CD4-positive, alpha-beta T cell treated with Interleukin-10 for 1 hour (primary cell): ENCODE measurements around the gene KCP.

Experiments used
- DNase-seq: peaks from one replicate; pipeline ENCODE4 v3.0.0-alpha.2; 2020

The KCP gene

GRCh38 chr7:128886391-128887168, 23.9 kb downstream of the KCP start:
- DNase-seq = no peak

- no peak for DNase-seq
Measured at GRCh38 chr7:128885370-128886187, 24.9 kb downstream of the KCP start.

- no peak for DNase-seq
Measured at GRCh38 chr7:128884561-128885369, 25.7 kb downstream of the KCP start.

GRCh38 chr7:128883622-128884448, 26.7 kb downstream of the KCP start:
- DNase-seq = peak; percentile 84

DNA sequence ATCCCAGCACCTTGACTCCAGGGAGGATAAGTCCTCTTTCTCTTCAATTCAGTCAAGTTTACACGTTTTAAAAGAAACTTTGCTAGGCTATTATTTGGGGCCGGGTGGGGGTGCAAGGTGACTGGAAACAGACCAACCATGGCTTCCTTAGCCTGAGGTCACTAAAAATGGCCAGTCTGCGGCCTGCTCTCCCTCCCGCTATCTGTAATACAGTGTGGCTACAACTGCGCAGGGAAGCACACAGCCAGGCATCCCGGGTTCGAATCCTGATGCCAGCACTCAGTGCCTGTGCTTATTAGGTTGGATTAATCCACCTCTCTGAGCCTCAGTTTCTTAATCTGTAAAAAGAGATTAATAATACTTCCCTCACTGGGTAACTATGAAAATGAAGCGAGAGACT, 28.4 kb downstream of the KCP start:
- no peak for DNase-seq

- no peak for DNase-seq
Measured at GRCh38 chr7:128881458-128882125, 28.9 kb downstream of the KCP start.

GRCh38 chr7:128880791-128881457, 29.6 kb downstream of the KCP start:
- DNase-seq = no peak

DNA sequence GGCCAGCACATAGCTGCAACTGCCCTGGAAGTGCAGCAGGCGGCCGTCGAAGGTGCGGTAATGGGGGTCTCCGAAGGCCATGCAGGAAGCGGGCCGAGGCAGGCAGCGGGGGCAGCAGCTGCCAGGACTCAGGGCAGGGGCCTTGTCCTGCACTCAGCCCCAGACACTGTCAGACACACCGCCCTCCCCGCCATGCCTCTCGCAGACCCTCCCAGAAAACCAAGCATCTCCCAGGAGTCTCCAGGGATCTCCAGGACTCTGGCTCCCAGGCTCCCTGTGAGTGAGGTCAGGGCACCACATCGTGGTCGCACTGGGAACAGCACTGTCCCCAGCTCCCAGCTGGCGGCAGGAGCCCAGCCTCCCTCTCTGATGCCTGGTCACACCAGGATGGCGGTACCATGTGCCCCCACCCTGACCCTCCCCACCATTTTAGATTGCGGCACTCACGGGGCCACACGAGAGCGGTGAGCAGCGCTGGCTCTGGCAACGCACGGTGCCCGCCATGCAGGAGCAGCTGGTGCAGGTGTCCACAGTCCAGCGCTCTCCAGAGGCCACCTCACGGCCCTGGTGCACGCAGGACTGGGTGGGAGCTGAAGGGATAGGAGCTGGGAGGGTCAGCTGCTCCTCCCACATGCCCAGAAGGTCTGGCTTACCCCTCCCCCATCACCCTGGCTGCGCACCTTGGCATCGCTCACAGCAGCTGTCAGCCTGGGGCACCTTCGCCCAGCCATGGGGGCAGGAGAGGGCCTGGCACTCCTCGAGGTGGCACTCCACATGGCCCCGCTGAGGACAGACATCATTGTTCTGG, 30.4 kb downstream of the KCP start:
- no peak for DNase-seq

DNA sequence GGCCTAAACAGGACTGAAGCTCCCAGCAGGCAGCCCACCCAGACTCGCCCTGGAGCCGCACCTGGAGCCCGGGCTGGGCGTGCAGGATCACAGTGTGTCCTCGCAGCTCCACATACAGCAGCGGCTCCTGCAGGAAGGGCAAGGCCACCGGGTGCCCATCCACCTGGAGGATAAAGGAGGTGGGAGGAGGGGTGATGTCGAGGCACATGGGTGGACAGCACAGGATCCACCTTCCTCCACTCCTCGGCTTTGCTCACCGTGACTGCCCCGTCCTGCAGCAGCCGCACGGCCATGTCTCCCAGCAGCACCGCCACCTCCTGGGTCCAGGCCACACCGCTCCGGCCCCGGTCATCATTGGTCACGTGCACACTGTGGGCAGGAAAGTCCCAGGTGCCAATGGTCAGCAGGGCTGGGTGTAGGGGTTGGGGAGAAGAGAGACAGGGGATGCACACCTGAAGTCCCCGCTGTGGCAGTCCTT, 31.0 kb downstream of the KCP start:
- no peak for DNase-seq

GRCh38 chr7:128878226-128879105, 32.0 kb downstream of the KCP start:
- DNase-seq = no peak

GRCh38 chr7:128877756-128878120, 32.8 kb downstream of the KCP start:
- no peak for DNase-seq

GRCh38 chr7:128876978-128877755, 33.3 kb downstream of the KCP start:
- no peak for DNase-seq

DNA sequence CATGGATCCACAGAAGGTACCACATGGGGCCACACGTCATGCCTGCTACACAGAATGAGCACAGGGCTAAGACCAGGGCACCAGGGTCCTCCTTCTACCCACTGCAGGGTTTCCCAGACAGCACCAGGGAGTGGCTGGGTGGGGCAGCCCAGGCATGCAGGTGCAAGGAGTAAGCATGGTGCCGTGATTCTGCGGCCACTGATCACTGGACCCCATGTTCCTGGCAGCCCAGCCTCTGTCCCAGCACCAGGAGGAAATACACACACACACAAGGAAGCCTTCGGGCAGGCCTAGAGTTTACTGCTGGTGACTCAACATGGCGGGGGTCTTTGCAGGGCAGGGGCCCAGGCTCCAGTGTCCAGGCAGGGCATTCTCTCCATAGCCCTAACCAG, 33.9 kb downstream of the KCP start:
- DNase-seq = no peak

- DNase-seq = no peak
Measured at GRCh38 chr7:128876127-128876526, 34.4 kb downstream of the KCP start.

DNA sequence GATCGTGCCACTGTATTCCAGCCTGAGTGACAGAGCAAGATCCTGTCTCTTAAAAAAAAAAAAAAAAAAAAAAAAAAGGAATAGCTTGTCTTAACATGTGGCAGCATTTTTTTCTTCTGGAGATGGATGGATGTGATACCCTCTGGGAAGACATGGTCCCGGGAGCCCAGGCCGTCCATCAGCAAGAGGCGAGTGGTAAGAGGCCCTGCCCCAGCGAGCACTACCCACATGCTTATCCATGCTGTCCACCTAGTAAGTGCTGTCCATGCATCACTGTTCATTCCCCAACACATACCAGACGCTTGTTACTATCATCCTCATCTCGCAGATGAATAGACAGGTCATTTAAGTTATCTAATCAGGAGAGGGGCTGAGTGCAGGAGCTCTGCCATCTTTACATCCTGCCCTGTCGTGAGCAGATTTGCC, 35.0 kb downstream of the KCP start:
- DNase-seq = no peak

GRCh38 chr7:128874140-128875031, 36.1 kb downstream of the KCP start:
- DNase-seq = no peak

DNA sequence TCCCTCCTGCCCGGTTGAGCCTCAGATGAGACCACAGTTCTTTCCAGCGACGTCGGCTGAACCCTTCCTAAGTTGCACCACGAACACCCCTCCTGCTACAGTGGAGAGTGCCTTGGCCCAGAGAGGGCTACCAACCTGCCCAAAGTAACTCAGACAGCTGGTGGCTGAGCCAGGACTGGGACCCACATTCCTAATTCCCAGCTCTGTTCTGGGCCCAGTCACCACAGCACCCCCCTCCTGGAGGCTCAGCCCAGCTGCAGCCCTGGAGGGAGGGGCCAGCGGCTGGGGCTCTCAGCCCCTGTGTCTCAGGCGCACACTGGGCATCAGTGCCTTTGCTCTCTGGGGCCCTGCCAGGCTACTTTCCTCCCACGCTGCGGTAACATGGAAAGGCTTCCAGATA, 37.3 kb downstream of the KCP start:
- DNase-seq = no peak
